ENCODE measurements around the gene VPS35. TPM values are rescaled to one million over a fixed set of nuclear protein-coding genes. Genes with fewer than 3 reads are reported as not detected.

VPS35 gene
- polyA plus RNA-seq, 1 donor from 2014 or later: 155 TPM

- Histone ChIP-seq H3K27me3 (ENCODE audit: insufficient read depth, low read depth, low read length) (no peaks in the 10 kb centered on the region), H4K20me1 (ENCODE audit: insufficient read depth) (no peaks in the 10 kb centered on the region), H3K27ac (ENCODE audit: low read length) (no peak overlapping the region), H3K79me2 (replicated peaks; ENCODE audit: insufficient read depth, low read length) (peaks cover 8% of the 10 kb centered on the region), H3K9ac (ENCODE audit: low read length) (no peak overlapping the region), H3K9me2 (ENCODE audit: insufficient read depth, low read length) (no peaks in the 10 kb centered on the region), H3F3A (ENCODE audit: insufficient read depth, low read length, poor library complexity, severe bottlenecking) (no peaks in the 10 kb centered on the region), H3K36me3 (ENCODE audit: insufficient read depth, low read length) (no peaks in the 10 kb centered on the region), H3K4me3 (ENCODE audit: low read length) (peak overlapping the region; percentile 79), H3K4me2 (ENCODE audit: low read length) (peak overlapping the region; percentile 15), H3K9me3 (ENCODE audit: low read length) (no peaks in the 10 kb centered on the region), H2AFZ (ENCODE audit: low read depth, low read length) (no peak overlapping the region)
- no peak for TF ChIP-seq REST (IDR thresholded peaks at IDR 0.05; ENCODE audit: borderline replicate concordance)
- TF ChIP-seq EP300 (conservative IDR thresholded peaks at IDR 0.05; ENCODE audit: poor library complexity, severe bottlenecking): no peak
- TF ChIP-seq POLR2AphosphoS5 (IDR thresholded peaks at IDR 0.05): no peak
- no peak for TF ChIP-seq SMC3 (conservative IDR thresholded peaks at IDR 0.05; ENCODE audit: poor library complexity)
- no peak for TF ChIP-seq CTCF (IDR thresholded peaks at IDR 0.05; ENCODE audit: poor library complexity, severe bottlenecking)
- no peak for TF ChIP-seq TAF1 (IDR thresholded peaks at IDR 0.05; ENCODE audit: low read depth)
- TF ChIP-seq RAD21 (conservative IDR thresholded peaks at IDR 0.05): no peak
- TF ChIP-seq MXI1 (conservative IDR thresholded peaks at IDR 0.05; ENCODE audit: poor library complexity, severe bottlenecking): no peak
- TF ChIP-seq EZH2 (IDR thresholded peaks at IDR 0.05; ENCODE audit: borderline replicate concordance, insufficient read depth, low read length, poor library complexity, severe bottlenecking): no peak
These were observed 68.5 kb downstream of the VPS35 start for GRCh38 chr16:46620266-46621005.

- Histone ChIP-seq H3K79me2 (replicated peaks; ENCODE audit: insufficient read depth, low read length) (peaks cover 8% of the 10 kb centered on the region), H3K9me3 (ENCODE audit: low read length) (no peaks in the 10 kb centered on the region), H3K27me3 (ENCODE audit: insufficient read depth, low read depth, low read length) (no peaks in the 10 kb centered on the region), H3K27ac (ENCODE audit: low read length) (no peak overlapping the region), H3K9me2 (ENCODE audit: insufficient read depth, low read length) (no peaks in the 10 kb centered on the region), H4K20me1 (ENCODE audit: insufficient read depth) (no peaks in the 10 kb centered on the region), H3K4me3 (ENCODE audit: low read length) (no peak overlapping the region), H2AFZ (ENCODE audit: low read depth, low read length) (no peak overlapping the region), H3K9ac (ENCODE audit: low read length) (no peak overlapping the region), H3K4me2 (ENCODE audit: low read length) (no peak overlapping the region), H3K36me3 (ENCODE audit: insufficient read depth, low read length) (no peaks in the 10 kb centered on the region), H3F3A (ENCODE audit: insufficient read depth, low read length, poor library complexity, severe bottlenecking) (no peaks in the 10 kb centered on the region)
- TF ChIP-seq SMC3 (conservative IDR thresholded peaks at IDR 0.05; ENCODE audit: poor library complexity) (no peak), TAF1 (IDR thresholded peaks at IDR 0.05; ENCODE audit: low read depth) (no peak), REST (IDR thresholded peaks at IDR 0.05; ENCODE audit: borderline replicate concordance) (no peak), MXI1 (conservative IDR thresholded peaks at IDR 0.05; ENCODE audit: poor library complexity, severe bottlenecking) (no peak), POLR2AphosphoS5 (IDR thresholded peaks at IDR 0.05) (no peak), EZH2 (IDR thresholded peaks at IDR 0.05; ENCODE audit: borderline replicate concordance, insufficient read depth, low read length, poor library complexity, severe bottlenecking) (no peak), EP300 (conservative IDR thresholded peaks at IDR 0.05; ENCODE audit: poor library complexity, severe bottlenecking) (no peak), RAD21 (conservative IDR thresholded peaks at IDR 0.05) (no peak), CTCF (IDR thresholded peaks at IDR 0.05; ENCODE audit: poor library complexity, severe bottlenecking) (no peak)
These were observed 70.5 kb downstream of the VPS35 start for GRCh38 chr16:46618516-46618915.
